ENCODE results near the gene KDF1.

The KDF1 gene

GRCh38 chr1:26959270-26959669 lies 998 bp downstream of the KDF1 start:
- no peak overlapping the region for H3K4me3 ChIP-seq (ENCODE audit: low read depth in 1 of 2, low read length in 1 of 2)
- peaks cover 94% of the 10 kb centered on the region for H3K27me3 ChIP-seq
- H3K4me1 ChIP-seq (ENCODE audit: control insufficient read depth in 1 of 2, insufficient read depth in 1 of 2, low read depth in 1 of 2, low read length in 1 of 2) = peaks cover 11 to 13% of the 10 kb centered on the region in 2 experiments
- H3K9me3 ChIP-seq = no peaks in the 10 kb centered on the region
- H3K36me3 ChIP-seq = no peaks in the 10 kb centered on the region
- no peak for TF ChIP-seq CTCF (IDR thresholded peaks at IDR 0.05)
- no peak overlapping the region for H3K27ac ChIP-seq

DNA sequence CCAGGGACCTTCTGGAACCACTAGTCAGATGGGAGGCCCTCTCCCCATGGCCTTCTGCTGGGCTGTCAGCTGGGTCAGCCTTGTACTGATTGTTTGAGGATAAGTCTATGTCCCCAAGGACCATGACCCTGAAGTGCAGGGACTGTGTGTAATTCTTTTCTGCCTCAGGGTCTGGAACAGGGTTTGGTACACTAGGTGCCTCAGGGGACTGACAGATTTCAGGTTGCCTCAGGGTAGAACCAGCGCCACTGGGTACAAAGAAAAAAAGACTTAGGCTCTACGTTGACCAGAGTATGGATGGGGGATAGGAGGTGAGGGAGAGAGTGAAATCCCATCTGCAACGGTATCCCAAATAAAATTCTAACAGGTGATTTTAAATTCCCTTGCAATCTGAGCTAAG lies 3.0 kb downstream of the KDF1 start:
- Histone ChIP-seq H3K9me3 (no peaks in the 10 kb centered on the region), H3K27me3 (peaks cover 81% of the 10 kb centered on the region), H3K4me3 (ENCODE audit: low read depth in 1 of 2, low read length in 1 of 2) (no peak overlapping the region), H3K36me3 (no peaks in the 10 kb centered on the region), H3K4me1 (ENCODE audit: control insufficient read depth in 1 of 2, insufficient read depth in 1 of 2, low read depth in 1 of 2, low read length in 1 of 2) (peaks cover 11 to 13% of the 10 kb centered on the region in 2 experiments), H3K27ac (no peak overlapping the region)
- no peak for TF ChIP-seq CTCF (IDR thresholded peaks at IDR 0.05)

DNA sequence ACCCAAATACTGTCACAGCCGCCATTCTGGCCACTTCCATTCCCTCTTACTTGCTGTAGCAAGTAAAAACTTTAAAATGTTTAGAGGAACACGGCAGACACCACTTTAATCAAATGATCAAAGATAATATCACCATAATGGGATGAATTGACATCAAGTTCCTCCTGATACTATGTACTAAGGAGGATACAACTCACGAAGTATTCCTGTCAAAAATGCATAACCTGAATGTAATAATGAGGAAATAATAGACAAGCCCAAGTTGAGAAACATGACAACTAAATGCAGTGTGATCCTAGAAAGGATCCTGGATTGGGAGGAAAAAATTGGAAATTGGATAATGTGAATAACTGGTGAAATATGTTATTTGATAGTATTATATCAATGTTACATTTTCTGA lies 3.9 kb downstream of the KDF1 start:
- H3K4me1 ChIP-seq (ENCODE audit: control insufficient read depth in 1 of 2, insufficient read depth in 1 of 2, low read depth in 1 of 2, low read length in 1 of 2) = peaks cover 11 to 13% of the 10 kb centered on the region in 2 experiments
- no peaks in the 10 kb centered on the region for H3K9me3 ChIP-seq
- H3K4me3 ChIP-seq (ENCODE audit: low read depth in 1 of 2, low read length in 1 of 2) = no peak overlapping the region
- H3K27me3 ChIP-seq = peaks cover 71% of the 10 kb centered on the region
- no peak overlapping the region for H3K27ac ChIP-seq
- no peak for TF ChIP-seq CTCF (IDR thresholded peaks at IDR 0.05)
- no peaks in the 10 kb centered on the region for H3K36me3 ChIP-seq

DNA sequence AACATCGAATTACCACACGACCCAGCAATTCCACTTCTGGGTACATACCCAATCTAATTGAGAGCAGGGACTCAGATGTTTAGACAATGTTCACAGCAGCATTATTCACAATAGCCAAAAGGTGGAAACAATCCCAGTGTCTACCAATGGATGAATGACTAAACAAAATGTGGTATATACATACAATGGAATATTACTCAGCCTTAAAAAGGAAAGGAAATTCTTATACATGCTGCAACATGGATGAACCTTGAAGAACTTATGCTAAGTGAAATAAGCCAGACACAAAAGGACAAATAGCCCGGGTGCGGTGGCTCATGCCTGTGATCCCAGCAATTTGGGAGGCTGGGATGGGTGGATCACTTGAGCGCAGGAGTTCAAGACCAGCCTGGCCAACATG lies 6.9 kb downstream of the KDF1 start:
- Histone ChIP-seq H3K27me3 (peaks cover 42% of the 10 kb centered on the region), H3K36me3 (no peaks in the 10 kb centered on the region), H3K4me3 (ENCODE audit: low read depth in 1 of 2, low read length in 1 of 2) (no peak overlapping the region), H3K9me3 (no peaks in the 10 kb centered on the region), H3K27ac (no peak overlapping the region), H3K4me1 (ENCODE audit: control insufficient read depth in 1 of 2, insufficient read depth in 1 of 2, low read depth in 1 of 2, low read length in 1 of 2) (no peaks in the 10 kb centered on the region)
- TF ChIP-seq CTCF (IDR thresholded peaks at IDR 0.05) = no peak

- H3K4me1 ChIP-seq (ENCODE audit: control insufficient read depth in 1 of 2, insufficient read depth in 1 of 2, low read depth in 1 of 2, low read length in 1 of 2) = no peaks in the 10 kb centered on the region
- H3K9me3 ChIP-seq = no peaks in the 10 kb centered on the region
- peaks cover 2% of the 10 kb centered on the region for H3K36me3 ChIP-seq
- H3K27me3 ChIP-seq = peaks cover 27% of the 10 kb centered on the region
- H3K4me3 ChIP-seq (ENCODE audit: low read depth in 1 of 2, low read length in 1 of 2) = no peak overlapping the region
- H3K27ac ChIP-seq = no peak overlapping the region
- TF ChIP-seq CTCF (IDR thresholded peaks at IDR 0.05) = no peak
Observed at GRCh38 chr1:26951821-26952497, 8.3 kb downstream of the KDF1 start.

Measured in neutrophil (primary cell).